Fibroblast of lung (primary cell): ENCODE measurements around the gene DIAPH3.

ENCODE experiments used
- EZH2 ChIP-seq: IDR thresholded peaks from 2 replicates; pipeline ENCODE4 v1.5.1; 2012; ENCODE audit warnings: low read length, control low read depth, mild to moderate bottlenecking; ENCODE audit errors: missing control alignments
- TF ChIP-seq, protein P1 (sequence below), 2 donors: IDR thresholded peaks in 1 of 2; conservative IDR thresholded peaks in 1 of 2; 1 replicate in 1 of 2; 2 replicates in 1 of 2; pipeline ENCODE4 v1.5.1; 2011 to 2012; ENCODE audit warnings: low read length in 2 of 2, control low read depth in 1 of 2, inconsistent platforms in 1 of 2, low read depth in 1 of 2, mild to moderate bottlenecking in 1 of 2

DNA sequence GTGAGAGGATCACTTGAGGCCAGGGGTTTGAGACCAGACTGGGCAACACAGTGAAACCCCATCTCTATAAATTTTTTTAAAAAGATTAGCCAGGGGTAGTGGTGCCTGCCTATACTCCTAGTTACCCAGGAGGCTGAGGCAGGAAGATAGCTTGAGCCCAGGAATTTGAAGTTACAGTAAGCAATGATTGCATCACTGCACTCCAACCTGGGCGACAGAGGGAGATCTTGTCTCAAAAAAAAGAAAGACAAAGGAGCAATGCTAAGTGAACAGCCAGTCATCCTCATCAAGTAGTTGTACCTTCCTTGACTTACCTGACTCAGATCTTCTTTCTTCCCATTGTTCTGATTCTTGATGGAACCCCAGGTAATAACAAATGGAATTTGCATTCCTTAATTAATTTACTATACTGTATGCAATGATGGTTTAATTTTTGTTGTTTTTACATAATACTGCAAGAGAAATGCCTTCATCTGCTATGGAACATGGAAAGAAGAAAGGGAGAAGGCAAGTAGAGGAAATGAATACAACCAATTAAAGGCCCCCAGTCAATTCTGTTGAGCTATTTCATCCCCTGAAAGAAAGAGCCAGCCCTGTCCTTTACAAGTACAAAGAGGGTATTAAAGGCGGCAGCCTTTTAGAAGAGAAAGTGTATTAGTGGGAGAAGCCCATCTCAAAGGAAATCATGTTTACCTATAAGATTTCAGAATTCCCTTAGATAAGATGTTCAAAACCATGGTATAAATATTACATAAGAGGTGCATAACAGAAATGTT, 316.7 kb downstream of the DIAPH3 start:
- TF ChIP-seq, protein P1, sequence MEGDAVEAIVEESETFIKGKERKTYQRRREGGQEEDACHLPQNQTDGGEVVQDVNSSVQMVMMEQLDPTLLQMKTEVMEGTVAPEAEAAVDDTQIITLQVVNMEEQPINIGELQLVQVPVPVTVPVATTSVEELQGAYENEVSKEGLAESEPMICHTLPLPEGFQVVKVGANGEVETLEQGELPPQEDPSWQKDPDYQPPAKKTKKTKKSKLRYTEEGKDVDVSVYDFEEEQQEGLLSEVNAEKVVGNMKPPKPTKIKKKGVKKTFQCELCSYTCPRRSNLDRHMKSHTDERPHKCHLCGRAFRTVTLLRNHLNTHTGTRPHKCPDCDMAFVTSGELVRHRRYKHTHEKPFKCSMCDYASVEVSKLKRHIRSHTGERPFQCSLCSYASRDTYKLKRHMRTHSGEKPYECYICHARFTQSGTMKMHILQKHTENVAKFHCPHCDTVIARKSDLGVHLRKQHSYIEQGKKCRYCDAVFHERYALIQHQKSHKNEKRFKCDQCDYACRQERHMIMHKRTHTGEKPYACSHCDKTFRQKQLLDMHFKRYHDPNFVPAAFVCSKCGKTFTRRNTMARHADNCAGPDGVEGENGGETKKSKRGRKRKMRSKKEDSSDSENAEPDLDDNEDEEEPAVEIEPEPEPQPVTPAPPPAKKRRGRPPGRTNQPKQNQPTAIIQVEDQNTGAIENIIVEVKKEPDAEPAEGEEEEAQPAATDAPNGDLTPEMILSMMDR (conservative IDR thresholded peaks at IDR 0.05 in 1 of 2, IDR thresholded peaks at IDR 0.05 in 1 of 2; ENCODE audit: low read depth in 1 of 2, low read length in 2 of 2) = no peak
- no peak for TF ChIP-seq EZH2
